DOHH2 (cell line): ENCODE measurements around the gene PKD2L1.

Experiments used
- H3F3A ChIP-seq: fragments of 200-600 bp; sonication (generic), shearing (Covaris generic); 2 replicates; pipeline ENCODE4 v1.6.0; 2016; ENCODE audit warnings: antibody characterized with exemption, mild to moderate bottlenecking; ENCODE audit not compliant: control insufficient read depth, insufficient read depth
- H3K27ac ChIP-seq: fragments of 200-600 bp; sonication (generic); 2 replicates; pipeline ENCODE4 v1.5.1; 2014; ENCODE audit warnings: low read depth, mild to moderate bottlenecking, low read length, moderate library complexity
- H3K27me3 ChIP-seq: fragments of 200-600 bp; sonication (generic); 2 replicates; pipeline ENCODE4 v1.6.1; 2014; ENCODE audit warnings: mild to moderate bottlenecking, low read length, mixed read lengths; ENCODE audit not compliant: control insufficient read depth
- H3K36me3 ChIP-seq: fragments of 200-600 bp; sonication (generic); 2 replicates; pipeline ENCODE4 v1.6.1; 2014; ENCODE audit warnings: mild to moderate bottlenecking, low read length, moderate library complexity, mixed read lengths; ENCODE audit not compliant: control insufficient read depth
- H3K4me1 ChIP-seq: fragments of 200-600 bp; sonication (generic); 2 replicates; pipeline ENCODE4 v1.6.1; 2014; ENCODE audit warnings: mild to moderate bottlenecking, low read length, mixed read lengths; ENCODE audit not compliant: control insufficient read depth
- H3K4me2 ChIP-seq: fragments of 200-600 bp; sonication (generic); 2 replicates; pipeline ENCODE4 v1.6.0; 2014; ENCODE audit warnings: mild to moderate bottlenecking, low read length, moderate library complexity
- H3K4me3 ChIP-seq: fragments of 200-600 bp; sonication (generic); 2 replicates; pipeline ENCODE4 v1.5.1; 2014; ENCODE audit warnings: mild to moderate bottlenecking, low read length, mixed read lengths
- H3K79me2 ChIP-seq: fragments of 200-600 bp; sonication (generic); 2 replicates; pipeline ENCODE4 v1.6.1; 2014; ENCODE audit warnings: mild to moderate bottlenecking, low read length, mixed read lengths; ENCODE audit not compliant: control insufficient read depth
- H3K9me2 ChIP-seq: fragments of 200-600 bp; sonication (generic); replicated peaks from 2 replicates; pipeline ENCODE4 v1.6.1; 2014; ENCODE audit warnings: mild to moderate bottlenecking, low read length, mixed read lengths; ENCODE audit not compliant: control insufficient read depth
- H3K9me3 ChIP-seq: fragments of 200-600 bp; sonication (generic); 2 replicates; pipeline ENCODE4 v1.6.1; 2014; ENCODE audit warnings: antibody characterized with exemption, low read length, mixed read lengths; ENCODE audit not compliant: control insufficient read depth, insufficient read depth
- H4K20me1 ChIP-seq: fragments of 200-600 bp; sonication (generic); 2 replicates; pipeline ENCODE4 v1.6.0; 2014; ENCODE audit warnings: low read depth, mild to moderate bottlenecking, antibody characterized with exemption, low read length, moderate library complexity; ENCODE audit not compliant: control insufficient read depth, insufficient read depth
- EZH2phosphoT487 ChIP-seq: fragments of 200-600 bp; sonication (generic); IDR thresholded peaks from 2 replicates; pipeline ENCODE4 v1.6.1; 2017; ENCODE audit warnings: borderline replicate concordance, mild to moderate bottlenecking, antibody characterized with exemption, low read length, moderate library complexity, mixed read lengths
- TF ChIP-seq, protein P1 (sequence below): fragments of 200-600 bp; sonication (generic); IDR thresholded peaks from one replicate; pipeline ENCODE4 v1.5.1; 2014; ENCODE audit warnings: antibody characterized with exemption, mild to moderate bottlenecking, low read depth, low read length; ENCODE audit not compliant: poor library complexity, severe bottlenecking

The PKD2L1 gene

GRCh38 chr10:100360234-100360633 lies 30.2 kb upstream of the PKD2L1 start:
- TF ChIP-seq, protein P1, sequence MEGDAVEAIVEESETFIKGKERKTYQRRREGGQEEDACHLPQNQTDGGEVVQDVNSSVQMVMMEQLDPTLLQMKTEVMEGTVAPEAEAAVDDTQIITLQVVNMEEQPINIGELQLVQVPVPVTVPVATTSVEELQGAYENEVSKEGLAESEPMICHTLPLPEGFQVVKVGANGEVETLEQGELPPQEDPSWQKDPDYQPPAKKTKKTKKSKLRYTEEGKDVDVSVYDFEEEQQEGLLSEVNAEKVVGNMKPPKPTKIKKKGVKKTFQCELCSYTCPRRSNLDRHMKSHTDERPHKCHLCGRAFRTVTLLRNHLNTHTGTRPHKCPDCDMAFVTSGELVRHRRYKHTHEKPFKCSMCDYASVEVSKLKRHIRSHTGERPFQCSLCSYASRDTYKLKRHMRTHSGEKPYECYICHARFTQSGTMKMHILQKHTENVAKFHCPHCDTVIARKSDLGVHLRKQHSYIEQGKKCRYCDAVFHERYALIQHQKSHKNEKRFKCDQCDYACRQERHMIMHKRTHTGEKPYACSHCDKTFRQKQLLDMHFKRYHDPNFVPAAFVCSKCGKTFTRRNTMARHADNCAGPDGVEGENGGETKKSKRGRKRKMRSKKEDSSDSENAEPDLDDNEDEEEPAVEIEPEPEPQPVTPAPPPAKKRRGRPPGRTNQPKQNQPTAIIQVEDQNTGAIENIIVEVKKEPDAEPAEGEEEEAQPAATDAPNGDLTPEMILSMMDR, result no peak
- no peak for TF ChIP-seq EZH2phosphoT487
- Histone ChIP-seq H3F3A (peaks cover 56% of the 10 kb centered on the region), H3K4me2 (no peak overlapping the region), H3K36me3 (peaks cover 87% of the 10 kb centered on the region), H3K79me2 (peaks cover 40% of the 10 kb centered on the region), H3K4me3 (no peak overlapping the region), H3K27ac (no peak overlapping the region), H3K9me3 (no peaks in the 10 kb centered on the region), H4K20me1 (peaks cover 14% of the 10 kb centered on the region), H3K4me1 (peaks cover 17% of the 10 kb centered on the region), H3K9me2 (no peaks in the 10 kb centered on the region), H3K27me3 (no peaks in the 10 kb centered on the region)

GRCh38 chr10:100359529-100360150 lies 29.6 kb upstream of the PKD2L1 start:
- TF ChIP-seq, protein P1, result no peak
- TF ChIP-seq EZH2phosphoT487, result no peak
- peaks cover 15% of the 10 kb centered on the region; the same call in 1 of the 2 replicates for H3K4me1 ChIP-seq
- peaks cover 19% of the 10 kb centered on the region for H4K20me1 ChIP-seq
- H3K27me3 ChIP-seq, result no peaks in the 10 kb centered on the region
- peaks cover 55% of the 10 kb centered on the region for H3F3A ChIP-seq
- no peaks in the 10 kb centered on the region for H3K9me2 ChIP-seq
- H3K36me3 ChIP-seq, result peaks cover 93% of the 10 kb centered on the region
- H3K4me3 ChIP-seq, result no peak overlapping the region
- no peaks in the 10 kb centered on the region for H3K9me3 ChIP-seq
- H3K79me2 ChIP-seq, result peaks cover 46% of the 10 kb centered on the region
- H3K27ac ChIP-seq, result no peak overlapping the region; the same call in 1 of the 2 replicates
- no peak overlapping the region for H3K4me2 ChIP-seq

DNA sequence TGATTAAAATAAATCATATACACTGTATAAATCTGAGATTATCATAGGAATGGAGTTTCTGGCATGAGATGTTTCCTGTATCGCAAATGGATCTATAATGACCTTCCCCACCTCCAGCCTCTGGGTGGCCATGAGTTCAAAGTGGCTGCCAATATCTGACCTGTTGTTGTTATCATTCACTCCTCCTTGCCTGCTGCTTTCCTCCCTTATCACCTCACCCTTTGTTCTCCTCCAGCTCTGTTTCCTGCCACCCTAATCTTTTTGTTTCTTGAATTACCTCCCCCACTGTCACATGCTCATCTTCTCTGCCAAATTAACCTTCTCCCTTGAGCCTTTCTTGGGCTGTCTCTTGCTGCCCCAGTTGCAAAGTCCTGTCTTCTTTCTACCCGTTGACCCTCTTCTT lies 29.0 kb upstream of the PKD2L1 start:
- Histone ChIP-seq H4K20me1 (peaks cover 25% of the 10 kb centered on the region), H3K36me3 (peaks cover 94% of the 10 kb centered on the region), H3K4me2 (no peak overlapping the region), H3F3A (peaks cover 49% of the 10 kb centered on the region), H3K79me2 (peaks cover 52% of the 10 kb centered on the region), H3K27ac (no peak overlapping the region; the same call in 1 of the 2 replicates), H3K27me3 (no peaks in the 10 kb centered on the region), H3K9me2 (no peaks in the 10 kb centered on the region), H3K4me3 (no peak overlapping the region), H3K4me1 (peaks cover 15% of the 10 kb centered on the region; the same call in 1 of the 2 replicates), H3K9me3 (no peaks in the 10 kb centered on the region)
- TF ChIP-seq, protein P1, result no peak
- TF ChIP-seq EZH2phosphoT487, result no peak
